GM18951 (cell line): ENCODE data around the gene APOD.
"Not testable (repeated sequence)": the region's sequence is repeated elsewhere in the genome, so short reads cannot be mapped to it uniquely, and the experiment has no call there.

ENCODE experiments used
- POLR2A ChIP-seq: IDR thresholded peaks from 4 replicates; pipeline ENCODE4 v1.6.1; 2011; ENCODE audit warnings: mild to moderate bottlenecking; ENCODE audit not compliant: insufficient read length, insufficient read depth; ENCODE audit errors: extremely low read depth
- in situ Hi-C: fragments of 300-500 bp; cut with MboI; formaldehyde crosslinking; loops from one replicate; pipeline ENCODE4 v1.12.0; 2022; ENCODE audit warnings: low sequenced_read_pairs, mixed read lengths, inconsistent platforms; ENCODE audit not compliant: unreplicated experiment

APOD gene

DNA sequence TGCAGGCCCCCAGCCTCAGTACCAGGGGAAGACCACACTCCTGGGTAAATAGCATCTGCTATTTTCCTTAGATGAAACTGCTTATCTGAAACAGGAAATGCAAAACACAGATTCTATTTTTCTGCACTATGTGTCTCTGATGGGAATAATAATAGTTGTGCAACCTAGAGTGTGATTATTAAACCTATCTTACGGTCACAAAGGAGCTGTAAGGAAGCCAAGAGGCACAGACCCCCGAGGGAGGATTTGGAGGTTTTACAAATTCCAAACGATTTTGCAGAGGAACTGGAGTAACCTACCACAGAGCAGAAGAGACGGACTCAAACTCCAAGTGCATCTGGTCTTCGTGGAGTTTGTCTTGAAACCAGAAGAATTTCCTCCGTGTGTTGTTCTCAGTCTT lies 14.1 kb upstream of the APOD start:
- TF ChIP-seq POLR2A, result no peak
- in situ Hi-C loops, result no loop called here

DNA sequence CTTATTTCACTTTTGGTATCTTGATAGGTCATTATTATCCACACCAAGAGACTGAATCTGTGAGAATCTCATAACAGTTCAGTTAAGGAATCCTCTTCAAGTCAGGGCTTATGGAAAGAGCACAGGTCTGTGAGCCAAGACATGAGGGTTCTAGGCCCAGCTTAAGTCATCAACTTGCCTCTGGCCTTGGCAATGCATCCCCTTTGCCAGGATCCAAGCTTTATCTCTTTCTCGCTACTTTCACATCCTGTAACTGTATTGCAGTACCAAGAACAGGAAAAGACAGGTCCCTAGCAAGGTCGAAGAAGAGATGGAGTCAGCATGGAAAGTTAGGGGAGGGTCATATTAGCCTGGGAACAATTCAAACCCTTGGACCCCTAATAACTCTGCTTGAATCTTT lies 13.5 kb upstream of the APOD start:
- TF ChIP-seq POLR2A, result no peak

DNA sequence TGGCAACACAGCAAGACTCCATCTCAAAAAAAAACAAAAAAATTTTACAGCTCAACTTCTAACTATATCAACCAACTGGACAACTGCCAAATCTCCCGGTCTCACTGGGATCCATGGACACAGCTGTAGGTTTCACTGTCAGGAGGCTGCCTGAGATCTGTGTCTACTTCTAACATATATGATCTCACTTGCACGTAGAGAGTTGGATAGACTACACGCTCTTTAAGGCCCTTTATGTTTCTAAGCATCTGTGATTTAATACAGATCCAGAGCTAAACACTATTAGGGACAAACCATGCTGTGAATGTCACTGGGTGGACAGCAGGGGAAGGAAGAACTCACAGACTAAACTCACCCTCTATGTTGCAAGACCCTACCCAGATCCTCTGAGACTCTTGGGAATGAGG lies 13.0 kb upstream of the APOD start:
- in situ Hi-C loops, result no loop called here
- no peak for TF ChIP-seq POLR2A

More for the DNA sequence above, 13.5 kb upstream of the APOD start:
- in situ Hi-C loops, result no loop called here

DNA sequence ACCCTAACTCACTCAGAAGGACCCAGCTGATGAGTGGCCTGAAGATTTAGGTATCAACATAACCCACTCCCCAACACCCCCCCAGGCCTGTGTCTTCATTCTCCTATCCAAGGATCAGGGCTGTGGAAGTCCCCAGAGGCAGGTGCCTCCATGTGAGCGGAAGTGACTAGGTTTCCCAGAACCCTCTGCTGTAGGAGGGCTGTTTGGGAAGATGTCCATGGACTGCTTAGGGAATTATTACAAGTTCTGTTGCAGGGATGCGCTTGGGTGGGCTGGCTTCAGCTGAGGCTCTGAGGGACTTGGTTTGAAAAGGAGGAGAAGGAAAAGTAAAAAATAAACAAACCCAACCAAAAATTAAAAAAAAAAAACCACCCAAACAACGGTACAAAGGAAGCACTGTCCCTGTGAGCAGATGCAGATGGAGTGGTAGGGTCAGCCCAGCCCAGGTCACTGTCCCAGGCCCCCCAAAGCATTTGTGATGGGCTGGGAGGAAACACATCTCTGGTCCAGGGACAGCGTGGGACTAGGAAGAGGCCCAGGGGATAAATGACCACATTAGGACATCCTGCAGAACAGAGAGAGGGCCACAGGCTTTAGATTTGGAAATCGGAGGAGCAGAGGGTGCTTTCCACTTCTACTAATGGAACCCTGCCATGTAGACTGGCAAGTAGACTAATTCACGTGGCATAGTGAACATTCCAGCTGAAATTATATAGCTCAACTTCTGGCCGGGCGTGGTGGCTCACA lies 12.2 kb upstream of the APOD start:
- no peak for TF ChIP-seq POLR2A
- in situ Hi-C loops, result no loop called here

DNA sequence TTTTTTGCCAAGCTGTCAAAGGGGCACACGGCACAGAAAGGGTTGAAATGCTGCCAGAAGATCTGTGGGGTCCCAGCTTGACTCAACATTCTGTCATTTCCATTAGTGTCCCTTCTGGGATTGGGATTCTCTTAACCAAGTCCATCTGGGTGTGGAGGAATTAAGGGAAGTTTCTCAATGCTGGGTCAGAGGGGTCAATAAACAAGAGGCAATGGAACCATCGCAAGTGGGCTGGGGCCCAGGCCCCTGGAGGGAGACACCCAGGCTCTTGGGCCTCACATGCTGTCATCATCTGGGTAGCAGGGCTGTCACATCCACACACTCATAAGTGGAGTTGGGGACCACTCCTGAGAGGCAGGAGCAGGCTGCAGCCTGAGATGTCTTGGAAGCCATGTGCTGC lies 8.1 kb upstream of the APOD start:
- no peak for TF ChIP-seq POLR2A

DNA sequence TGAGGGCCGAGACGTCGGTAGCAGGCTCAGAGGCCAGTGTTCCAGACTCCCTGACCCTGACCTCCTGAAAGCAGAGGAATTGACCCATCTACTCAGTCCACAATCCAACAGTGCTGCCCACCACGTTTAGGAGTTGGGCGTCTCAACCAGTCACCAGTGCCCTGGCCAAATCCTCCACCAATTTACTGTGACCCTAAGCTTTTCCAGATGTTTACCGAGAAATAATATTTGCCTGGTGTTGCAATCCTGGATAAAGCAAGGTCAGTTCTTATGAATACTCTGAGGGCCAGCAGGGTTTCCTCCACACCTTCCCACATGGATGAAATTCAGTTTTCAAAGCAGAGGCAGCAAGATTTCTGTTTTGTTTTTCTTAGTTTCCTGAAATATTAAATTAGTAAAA lies 7.5 kb upstream of the APOD start:
- in situ Hi-C loops, result no loop called here

More for the DNA sequence above, 8.1 kb upstream of the APOD start:
- in situ Hi-C loops, result no loop called here

DNA sequence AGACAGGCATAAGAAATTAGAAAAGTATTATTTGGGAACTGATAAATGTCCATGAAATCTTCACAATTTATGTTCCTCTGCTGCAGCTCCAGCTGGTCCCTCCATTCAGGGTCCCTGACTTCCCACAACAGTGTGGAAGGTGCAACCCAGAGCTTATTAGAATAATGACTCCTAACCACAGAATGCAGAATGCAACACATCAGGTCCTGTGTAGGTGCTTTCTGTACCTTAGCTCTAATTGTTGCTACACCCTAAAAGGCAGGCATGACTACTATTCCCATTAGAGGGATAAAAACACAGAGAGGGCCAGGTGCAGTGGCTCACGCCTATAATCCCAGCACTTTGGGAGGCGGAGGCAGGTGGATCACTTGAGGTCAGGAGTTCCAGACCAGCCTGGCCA lies 6.6 kb upstream of the APOD start:
- in situ Hi-C loops, result not testable (repeated sequence)

More for the DNA sequence above, 7.5 kb upstream of the APOD start:
- no peak for TF ChIP-seq POLR2A

DNA sequence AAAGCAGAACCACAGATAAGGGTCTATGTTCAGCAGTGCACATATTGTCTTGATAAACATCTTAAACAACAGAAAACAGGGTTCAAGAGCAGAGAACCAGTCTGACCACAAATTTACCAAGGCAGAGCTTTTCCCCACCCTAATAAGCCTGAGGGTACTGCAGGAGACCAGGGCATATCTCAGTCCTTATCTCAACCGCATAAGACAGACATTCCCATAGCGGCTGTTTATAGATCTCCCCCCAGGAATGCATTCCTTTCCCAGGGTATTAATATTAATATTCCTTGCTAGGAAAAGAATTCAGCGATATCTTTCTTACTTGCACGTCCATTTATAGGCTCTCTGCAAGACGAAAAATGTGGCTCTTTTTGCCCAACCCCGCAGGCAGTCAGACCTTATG lies 6.1 kb upstream of the APOD start:
- in situ Hi-C loops, result not testable (repeated sequence)

DNA sequence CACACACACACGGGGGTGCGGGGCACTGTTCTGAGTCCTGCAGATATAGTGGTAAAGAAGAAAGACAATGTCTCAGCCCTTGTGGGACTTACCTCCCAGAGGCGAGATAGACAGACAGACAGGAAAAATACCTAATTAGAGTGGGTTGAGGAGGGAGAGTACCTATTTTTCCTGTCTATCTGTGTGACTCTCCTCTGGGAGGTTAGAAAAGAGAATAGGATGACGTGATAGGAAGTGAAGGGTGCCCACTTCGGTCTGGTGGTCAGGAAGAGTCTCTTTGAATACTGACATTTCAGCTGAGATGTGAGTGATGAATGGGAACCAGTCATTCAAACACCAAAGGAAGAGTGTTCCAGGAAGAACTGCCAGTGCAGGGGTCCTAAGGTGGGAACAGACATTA lies 4.1 kb upstream of the APOD start:
- in situ Hi-C loops, result no loop called here
- TF ChIP-seq POLR2A, result no peak

DNA sequence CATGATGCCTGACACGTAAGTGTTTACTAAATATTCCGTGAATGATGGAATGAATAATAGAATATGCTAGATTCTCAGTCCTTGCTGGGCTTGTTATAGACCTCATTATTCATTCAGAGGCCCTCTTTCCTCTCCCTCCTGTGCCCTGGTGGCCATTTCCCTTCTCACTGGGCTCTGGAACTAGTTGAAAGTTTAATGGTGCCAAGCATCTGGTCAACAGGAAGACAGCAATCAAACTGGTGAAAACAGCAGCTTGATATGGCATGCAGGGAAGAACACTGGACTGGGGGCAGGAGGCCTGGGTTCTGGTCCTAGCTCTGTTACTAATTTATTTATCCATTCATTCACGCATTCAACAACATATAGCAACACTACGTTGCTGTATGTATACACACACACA lies 3.7 kb upstream of the APOD start:
- in situ Hi-C loops, result no loop called here
- TF ChIP-seq POLR2A, result no peak

DNA sequence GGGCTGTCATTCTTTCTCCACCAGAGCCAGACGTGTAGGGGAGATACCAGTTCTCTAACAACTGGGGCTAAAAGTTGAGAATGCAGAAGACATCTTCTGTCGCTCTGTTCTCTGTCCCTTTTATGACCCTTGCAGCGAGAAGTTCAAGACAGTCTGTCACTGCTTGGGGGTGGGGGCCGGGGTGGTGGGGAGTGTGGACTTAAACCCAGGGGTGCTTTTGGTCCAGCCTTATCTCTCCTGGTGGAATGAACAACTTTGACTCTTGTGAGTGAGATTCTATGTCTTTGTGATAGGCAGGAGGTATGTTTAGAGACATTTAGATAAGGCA lies 767 bp upstream of the APOD start:
- in situ Hi-C loops, result no loop called here
- no peak for TF ChIP-seq POLR2A

DNA sequence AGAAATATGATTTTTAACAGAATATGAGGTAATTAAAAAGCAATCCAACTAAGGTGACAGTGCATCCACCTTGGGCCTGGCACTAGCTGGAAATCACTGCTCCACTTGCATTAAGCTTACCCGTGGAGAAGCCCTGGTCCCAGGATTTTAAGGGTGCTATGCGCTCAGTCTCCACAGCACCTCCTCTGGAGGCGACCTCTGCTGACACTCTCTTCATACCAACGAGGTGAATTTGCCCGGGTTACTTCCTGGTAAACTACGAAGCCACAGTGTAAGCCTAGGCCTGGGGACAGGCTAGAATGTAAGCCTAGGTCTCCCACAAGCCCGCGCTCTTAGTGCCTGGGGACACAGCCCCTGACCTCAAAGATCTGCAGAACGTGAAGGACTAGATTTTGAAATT lies 793 bp downstream of the APOD start:
- TF ChIP-seq POLR2A, result no peak
- in situ Hi-C loops, result no loop called here

DNA sequence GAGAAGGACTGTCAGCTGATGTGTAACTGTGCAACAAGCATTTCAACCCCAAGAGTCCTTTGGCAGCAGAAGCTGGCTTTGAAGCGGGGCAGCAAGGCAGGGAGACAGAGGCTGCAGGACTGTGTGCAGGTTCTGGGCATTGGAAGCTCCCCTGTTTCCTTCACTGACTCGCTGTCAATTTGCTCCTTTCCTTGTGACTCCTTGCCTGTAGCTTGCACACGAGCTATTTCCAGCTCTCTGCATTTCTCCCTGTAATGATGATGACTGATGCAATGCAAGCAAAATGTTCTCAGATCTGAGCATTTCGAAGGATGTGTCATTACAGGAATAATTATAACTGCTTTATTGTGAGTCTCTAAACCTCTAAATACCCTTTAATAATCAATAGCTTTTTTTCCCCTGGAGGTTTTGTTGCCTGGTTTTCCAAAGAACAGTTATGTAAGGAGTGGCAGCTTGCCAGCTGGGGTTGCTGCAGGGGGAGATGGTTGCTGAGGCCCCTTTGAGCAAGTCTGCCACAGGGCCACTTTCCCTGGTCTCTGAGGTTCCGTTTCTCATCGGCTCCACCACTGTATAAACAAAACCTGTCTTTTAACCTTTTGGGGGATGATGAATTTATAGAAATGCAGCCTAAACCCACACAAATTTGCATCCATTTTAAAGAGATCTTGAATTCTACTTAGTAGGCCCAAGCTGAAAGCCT lies 2.8 kb downstream of the APOD start:
- no peak for TF ChIP-seq POLR2A
- in situ Hi-C loops, result no loop called here

DNA sequence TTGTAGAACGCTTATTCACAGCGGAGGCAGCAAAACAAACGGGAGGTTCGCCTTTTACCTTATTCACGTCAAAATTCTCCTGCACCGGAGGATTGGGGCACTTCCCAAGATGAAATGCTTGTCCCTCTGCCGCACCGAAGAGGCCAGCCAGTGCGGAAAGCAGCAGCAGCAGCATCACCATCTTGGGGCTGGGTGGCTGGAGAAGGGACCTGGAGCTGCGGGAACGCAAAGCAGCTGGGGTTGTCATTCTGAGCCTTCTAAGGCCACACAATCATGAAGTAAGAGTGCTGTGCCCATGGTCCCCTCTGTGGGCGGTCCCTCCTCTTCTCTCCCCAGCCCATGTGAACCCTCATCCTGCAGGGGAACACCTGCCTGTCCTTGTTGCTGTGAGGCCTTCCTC lies 4.5 kb downstream of the APOD start:
- in situ Hi-C loops, result no loop called here

More for the DNA sequence above, 4.5 kb downstream of the APOD start:
- no peak for TF ChIP-seq POLR2A
